Inflammatory macrophage treated with lipopolysaccharide for 4 hours (primary cell): ENCODE measurements around the gene TMEM255B.

Experiments used
- DNase-seq: peaks from one replicate; pipeline ENCODE4 v3.0.0-alpha.2; 2020

Gene TMEM255B

DNA sequence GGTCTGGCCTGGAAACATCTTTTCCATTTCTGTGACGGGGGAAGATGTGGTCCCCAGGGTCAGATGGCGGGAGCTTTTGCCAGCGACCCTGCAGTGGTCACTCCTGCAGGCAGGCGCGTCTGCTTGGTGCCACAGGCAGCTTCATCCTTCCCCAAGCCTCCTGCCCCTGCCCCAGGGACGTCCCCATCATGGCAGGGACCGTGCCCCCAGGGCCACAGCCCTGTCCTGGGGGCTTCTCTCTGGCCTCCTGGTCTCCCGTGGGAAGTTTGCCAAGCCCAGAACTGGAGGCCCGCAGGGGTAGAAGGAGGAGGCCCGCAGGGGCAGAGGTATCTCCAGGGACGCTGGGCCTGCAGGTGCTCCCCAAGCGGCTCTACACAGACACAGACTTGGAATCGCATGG is 47.5 kb downstream of the TMEM255B start:
- DNase-seq = no peak

DNA sequence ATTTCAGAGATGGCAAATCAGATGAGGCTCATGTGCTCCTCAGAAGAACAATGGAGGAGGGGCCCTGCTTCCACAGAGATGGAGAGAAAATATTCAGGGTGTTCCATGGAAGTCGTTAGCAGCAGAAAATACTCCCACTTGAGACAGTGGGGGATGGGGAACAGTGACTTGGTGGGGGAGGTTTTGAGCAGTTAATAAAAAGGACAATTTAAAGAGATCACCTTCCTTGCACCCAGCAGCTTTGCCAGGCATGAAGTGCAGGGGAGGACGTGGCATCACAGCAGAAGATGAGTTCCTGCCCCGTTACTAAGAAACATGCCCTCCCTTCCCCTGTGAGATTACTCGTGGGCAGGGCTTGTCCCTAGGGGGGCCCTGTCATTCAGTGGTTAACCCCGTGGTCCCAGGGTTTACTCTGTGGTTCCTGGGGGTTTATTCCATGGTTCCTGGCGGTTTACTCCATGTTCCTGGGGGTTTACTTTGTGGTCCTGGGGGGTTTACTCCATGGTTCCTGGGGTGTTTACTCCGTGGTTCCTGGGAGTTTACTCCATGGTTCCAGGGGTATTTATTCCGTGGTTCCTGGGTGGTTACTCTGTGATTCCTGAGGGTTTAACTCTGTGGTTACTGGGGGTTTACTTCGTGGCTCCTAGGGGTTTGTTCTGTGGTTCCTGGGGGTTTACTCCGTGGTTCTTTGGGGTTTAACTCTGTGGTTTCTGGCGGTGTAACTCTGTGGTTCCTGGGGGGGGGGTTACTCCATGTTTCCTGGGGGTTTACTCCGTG is 49.2 kb downstream of the TMEM255B start:
- no peak for DNase-seq

DNA sequence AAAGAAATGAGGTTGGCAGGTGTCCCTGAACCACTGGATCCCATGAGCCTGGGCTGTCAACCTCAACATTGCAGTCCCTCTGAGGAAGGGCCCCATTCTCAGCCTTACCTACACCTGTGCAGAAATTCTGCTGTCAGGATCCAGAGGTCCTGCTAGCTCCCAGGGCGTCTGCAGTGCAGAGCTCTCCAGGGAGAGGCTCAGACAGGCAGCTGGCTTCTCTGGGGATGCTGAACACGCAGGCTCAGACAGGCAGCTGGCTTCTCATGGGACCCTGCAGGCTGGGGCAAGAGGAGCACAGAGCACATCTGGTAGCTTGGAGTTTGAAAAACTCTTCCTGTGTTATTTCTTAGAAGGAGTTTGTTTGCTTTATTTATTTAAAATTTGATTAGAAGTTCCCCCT is 50.9 kb downstream of the TMEM255B start:
- no peak for DNase-seq

DNA sequence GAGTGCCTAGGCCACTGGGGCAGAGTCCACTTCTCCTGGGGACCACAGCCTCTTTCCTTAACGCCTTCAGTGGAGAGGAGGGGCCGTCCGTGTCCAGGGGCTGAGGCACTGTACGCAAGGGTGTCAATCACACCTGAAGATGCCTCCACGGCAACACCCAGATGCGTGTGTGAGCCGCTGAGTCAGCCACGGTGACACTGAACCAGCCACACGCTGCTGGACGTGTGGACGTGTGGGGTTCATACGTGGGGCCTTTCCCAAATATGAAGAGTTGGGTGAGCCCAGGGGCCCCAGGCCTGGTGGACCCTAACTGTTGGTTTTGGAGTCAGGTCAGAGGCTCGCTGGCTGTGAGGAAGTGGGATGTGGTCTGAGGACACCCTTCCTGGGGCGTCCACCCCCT is 51.6 kb downstream of the TMEM255B start:
- no peak for DNase-seq

DNA sequence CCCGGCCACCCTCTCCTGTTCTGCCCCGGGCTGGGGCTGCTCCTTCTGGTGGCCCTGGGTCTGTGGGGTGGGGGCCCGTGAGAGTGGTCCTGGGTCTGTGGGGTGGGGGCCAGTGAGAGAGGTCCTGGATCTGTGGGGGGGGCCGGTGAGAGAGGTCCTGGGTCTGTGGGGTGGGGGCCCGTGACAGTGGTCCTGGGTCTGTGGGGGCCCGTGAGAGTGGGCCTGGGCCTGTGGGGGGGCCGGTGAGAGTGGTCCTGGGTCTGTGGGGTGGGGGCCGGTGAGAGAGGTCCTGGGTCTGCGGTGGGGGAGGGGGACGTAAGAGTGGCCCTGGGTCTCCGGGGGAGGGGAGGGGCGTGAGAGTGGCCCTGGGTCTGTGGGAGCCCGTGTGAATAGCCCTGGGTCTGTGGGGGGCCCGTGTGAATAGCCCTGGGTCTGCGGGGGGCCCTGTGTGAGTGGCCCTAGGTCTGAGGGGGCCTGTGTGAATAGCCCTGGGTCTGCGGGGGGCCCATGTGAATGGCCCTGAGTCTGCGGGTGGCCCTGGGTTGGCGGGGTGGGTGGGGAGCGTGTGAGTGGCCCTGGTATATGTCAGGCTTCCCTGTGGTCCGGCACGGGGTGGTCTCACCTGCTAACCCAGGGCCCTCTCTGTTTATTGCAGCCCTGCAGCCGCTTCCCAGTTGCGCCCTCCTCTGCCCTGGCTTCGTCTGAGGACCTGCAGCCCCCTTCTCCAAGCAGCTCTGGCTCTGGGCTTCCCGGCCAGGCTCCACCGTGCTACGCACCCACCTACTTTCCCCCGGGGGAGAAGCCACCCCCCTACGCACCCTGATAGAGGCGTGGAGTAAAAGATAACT is 52.3 kb downstream of the TMEM255B start:
- no peak for DNase-seq

DNA sequence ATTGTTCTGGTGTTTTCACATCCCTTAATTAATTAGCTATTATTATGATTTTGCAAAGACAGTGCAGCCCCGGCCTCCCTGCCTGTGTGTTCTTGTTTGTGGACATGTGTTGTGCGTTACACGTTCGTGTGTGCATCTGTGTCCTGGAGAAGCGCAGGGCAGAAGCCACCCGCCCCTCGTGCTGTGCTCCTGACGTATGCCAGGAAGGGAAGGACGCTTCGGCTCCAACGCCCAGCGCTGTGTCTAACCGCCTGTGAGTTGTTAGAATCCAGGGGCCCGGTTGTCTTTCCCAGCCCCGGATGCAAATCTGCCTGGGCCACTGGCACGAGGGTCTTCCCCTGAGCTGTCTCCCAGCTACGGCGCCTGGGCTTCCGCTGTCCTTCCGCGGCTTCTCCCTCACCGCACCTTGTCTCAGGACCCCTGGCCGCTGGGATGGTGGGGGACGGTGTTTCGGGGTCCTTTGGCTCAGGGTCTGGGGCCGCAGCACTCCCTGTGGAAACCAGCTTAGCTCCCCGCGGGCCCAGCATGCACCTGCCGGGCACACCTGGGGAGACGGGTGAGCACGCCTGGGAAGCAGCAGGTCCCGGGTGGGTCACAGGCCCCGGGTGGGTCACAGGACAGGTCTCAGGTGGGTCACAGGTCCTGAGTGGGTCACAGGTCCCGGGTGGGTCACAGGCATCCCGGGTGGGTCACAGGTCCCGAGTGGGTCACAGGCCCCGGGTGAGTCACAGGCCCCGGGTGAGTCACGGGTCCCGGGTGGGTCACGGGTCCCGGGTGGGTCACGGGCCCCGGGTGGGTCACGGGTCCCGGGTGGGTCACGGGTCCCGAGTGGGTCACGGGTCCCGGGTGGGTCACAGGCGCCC is 53.4 kb downstream of the TMEM255B start:
- no peak for DNase-seq

DNA sequence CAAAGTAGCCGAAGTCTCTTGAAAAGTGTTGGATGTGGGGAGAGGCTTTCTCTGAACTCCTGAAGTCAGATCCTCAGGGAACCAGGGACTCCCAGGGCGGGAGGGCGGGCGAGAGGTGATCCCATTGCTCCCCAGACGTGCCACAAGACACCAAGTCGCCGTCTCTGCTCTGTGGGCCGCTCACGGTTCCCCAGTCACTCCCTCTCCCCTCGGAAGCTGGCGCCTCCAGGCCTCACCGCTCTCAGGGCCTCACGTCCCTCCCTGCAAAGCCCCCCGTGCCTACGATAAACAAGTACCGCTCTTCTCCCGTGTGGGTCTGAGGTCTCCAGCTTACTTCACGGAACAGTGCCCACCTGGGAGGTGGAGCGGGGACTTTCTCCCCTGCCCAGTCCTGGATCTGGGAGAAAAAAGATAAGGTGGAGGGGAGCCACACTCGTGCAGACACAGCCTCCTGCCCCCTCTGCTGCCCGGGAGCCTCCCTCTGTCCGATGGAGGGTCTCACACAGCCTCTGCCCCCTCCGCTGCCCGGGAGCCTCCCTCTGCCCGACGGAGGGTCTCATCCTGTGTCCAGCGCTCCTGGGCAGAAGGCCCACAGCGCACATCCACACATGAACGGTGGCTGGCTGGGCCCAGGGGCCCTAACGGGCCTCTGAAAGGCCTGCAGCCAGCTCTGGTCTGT is 54.2 kb downstream of the TMEM255B start:
- no peak for DNase-seq

DNA sequence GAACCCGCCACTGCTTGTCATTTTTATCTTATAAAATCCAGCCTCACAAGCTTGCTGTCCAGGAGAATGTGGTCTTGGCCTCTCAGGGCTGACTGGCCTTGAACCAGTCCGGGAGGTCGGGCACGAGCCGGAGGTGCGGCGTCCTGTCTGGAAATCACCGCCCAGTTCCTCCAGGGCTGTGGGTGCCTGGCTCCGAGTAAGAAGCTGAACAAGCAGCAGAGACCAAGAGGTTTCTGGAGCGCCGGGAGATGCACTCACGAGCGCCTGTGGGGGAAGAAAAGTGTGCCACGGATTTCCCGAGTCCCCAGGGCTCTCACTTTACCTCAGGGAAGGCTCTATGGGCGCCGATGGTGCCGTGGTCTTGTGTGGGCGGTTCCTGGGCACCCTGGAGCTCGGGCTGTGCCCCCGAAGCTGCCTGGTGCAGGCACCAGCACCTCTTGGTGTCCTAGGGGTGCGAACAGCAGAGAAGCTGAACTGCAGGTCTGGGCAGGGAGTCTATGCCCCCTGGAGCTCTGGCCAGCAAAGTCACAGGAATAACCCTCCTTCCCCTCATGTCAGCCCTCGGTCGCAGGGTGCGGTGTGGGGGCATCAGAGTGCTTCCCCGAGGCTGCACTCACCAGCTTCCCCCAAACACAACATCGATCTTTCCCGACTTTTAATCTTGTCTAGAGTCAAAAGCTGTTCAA is 54.9 kb downstream of the TMEM255B start:
- no peak for DNase-seq

DNA sequence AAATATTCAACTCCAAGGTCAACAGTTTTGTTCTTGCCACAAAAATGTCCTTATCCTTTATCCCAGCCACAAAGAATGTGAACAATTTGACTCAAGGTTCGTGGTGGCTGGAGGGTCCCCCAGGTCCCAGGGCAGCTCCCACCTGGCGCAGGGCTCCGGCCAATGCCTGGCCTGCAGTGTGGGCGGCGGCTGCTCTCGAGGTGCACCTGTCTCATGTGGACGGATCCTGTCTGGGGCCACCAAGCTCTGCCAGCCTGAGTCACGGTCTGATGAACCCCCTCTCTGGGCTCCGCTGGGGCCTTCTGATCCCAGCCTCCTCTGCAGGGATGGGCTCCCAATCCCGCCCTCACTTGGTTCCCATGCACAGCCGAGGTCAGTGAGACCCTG is 55.4 kb downstream of the TMEM255B start:
- no peak for DNase-seq

DNA sequence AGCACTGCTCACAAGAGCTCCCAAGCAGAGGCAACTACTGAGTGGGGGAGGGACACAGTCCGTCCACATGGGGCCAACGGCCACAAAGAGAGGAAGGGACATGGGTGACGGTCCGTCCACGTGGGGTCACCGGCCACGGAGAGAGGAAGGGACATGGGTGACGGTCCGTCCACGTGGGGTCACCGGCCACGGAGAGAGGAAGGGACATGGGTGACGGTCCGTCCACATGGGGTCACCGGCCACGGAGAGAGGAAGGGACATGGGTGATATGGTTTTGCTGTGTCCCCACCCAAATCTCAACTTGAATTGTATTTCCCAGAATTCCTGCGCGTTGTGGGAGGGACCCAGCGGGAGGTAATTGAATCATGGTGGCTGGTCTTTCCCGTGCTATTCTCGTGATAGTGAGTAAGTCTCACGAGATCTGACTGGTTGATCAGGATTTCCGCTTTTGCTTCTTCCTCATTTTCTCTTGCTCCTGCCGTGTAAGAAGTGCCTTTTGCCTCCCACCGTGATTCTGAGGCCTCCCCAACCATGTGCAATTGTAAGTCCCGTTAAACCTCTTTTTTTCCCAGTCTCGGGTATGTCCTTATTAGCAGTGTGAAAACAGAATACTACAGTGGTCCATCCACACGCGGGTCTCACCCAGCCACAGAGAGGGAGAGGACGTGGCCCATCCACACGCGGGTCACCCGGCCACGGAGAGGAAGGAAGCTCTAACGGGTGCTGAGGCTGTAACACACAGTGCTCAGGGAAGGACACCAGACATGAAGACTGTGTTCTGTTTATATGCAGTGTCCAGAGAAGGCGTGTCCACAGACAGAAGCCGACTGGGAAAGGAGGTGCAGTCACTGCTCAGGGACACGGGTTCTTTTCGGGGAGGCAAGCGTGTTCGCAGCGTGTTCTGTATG is 56.4 kb downstream of the TMEM255B start:
- DNase-seq = peak; percentile 82

DNA sequence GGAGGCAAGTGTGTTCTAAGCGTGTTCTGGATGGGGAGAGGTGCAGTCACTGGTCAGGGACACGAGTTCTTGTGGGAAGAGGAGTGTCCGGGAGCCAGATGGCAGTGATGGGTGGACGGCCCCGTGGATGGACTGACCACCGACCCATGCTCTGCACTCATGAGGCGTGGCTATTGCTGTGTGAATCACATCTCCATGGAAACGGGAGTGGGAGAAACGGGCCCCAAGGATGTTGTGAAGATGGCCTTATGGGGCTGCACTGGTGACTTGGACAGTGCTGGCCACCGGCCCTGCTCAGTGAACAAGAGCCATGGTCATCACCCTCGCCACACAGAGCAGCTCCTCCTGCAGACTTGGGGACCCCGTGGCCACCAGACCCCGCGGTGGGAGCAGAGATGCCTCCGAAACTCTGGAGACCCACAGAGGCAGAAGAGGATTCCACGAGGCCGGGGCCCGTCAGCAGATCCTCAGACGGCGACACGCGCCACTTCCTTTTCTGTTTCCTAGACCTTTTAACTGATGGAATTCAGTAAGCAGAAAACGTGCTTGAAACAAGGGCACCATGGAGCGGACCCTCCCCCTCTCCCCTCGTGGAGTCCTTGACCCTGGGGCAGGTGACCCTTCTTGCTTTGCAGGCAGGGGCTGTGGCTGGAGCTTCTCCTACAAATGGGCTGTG is 57.4 kb downstream of the TMEM255B start:
- DNase-seq = peak; percentile 4

DNA sequence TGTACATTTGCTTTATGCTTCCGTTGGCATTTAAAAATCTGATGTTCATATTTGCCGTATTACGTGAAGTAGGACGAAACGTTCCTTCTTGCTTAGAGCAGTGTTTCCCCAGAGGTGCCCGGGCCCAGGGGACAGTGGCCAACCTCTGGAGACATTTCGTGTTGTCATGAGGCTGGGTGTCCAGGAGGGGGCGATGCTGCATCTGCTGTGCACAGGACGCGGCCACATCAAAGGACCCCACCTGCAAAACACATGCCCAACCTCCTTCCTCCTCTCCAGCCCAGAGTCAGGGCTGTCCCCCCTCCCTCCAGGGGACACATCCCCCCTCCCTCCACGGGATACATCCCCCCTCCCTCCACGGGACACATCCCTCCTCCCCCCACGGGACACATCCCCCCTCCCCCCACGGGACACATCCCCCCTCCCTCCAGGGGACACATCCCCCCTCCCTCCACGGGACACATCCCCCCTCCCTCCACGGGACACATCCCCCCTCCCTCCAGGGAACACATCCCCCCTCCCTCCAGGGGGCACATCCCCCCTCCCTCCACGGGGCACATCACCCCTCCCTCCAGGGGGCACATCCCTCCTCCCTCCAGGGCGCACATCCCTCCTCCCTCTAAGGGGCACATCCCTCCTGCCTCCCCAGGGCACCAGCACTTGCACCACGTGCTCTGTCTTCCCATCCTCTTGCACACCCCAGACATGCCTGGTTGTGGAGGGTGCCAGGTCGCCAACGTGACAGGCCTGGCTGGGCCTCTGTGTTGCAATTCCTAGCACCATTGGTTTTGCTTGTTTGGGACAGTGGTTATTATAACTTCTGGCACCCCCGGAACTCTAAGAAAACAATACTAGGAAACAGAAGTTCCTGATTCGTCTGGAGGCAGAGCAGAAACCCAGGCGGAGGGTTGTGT is 58.2 kb downstream of the TMEM255B start:
- peak; percentile 21 for DNase-seq

DNA sequence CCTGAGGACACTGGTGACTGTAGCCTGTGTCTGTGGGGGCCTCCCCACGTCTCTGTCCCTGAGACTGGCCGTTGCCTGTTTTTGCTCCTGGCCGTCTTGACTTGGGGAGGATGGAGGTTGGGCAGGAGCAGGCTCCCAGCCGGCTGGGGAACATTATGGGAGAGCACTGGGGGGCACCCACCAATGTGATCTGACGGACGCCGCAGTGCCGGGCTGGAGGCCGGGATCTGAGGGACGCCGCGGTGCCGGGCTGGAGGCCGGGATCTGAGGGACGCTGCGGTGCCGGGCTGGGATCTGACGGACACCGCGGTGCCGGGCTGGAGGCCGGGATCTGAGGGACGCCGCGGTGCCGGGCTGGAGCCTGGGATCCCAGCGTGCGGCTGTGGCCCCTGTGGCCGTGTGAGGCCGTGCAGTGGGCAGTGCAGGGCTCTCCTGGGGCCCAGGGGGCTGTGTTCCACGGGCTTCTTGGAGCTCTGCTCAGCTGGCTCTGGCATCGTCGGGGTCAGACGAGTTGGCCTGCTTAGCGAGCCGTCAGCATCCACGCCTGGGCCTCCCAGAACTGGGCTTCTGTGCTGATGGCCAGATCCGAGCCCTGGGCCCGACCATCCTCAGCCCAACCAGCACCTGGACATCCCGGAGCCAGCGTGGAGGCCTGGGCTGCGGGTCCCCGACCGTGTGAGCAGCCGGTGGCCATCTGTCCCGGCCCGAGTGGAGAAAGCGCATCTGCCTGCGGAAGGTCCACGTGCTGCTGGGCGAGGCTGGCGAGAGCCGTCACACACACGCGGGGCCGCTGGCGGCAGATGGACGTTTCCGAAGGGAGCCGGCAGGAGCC is 59.0 kb downstream of the TMEM255B start:
- DNase-seq = no peak

DNA sequence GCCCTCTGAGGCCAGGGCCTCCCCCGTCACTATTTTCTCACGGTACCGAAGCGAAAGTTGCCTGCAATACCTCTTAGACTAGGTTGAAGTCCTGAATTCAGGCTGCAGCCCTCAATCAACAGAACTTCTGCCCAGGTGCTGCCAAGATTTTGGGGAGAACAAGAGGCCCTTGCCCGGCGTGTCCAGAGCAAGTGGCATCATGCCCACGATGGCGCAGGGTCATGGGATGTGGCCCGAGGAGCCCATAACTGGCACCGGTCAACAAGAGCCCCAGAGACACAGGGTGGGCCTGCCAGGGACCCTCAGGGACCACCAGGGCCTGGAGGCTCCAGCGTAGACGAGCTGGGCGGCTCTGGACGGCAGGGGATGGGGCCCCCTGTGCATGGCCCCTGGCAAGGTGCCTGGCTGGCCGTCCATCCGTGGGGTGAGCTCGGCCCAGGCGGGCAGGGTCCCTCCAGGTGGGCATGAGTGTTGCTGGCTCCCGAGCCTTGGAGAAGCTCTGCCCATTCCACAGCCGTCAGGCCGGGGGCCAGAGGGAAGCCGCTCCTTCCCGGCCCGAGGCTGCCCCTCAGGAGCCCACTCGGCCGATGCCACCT is 59.8 kb downstream of the TMEM255B start:
- DNase-seq = no peak

DNA sequence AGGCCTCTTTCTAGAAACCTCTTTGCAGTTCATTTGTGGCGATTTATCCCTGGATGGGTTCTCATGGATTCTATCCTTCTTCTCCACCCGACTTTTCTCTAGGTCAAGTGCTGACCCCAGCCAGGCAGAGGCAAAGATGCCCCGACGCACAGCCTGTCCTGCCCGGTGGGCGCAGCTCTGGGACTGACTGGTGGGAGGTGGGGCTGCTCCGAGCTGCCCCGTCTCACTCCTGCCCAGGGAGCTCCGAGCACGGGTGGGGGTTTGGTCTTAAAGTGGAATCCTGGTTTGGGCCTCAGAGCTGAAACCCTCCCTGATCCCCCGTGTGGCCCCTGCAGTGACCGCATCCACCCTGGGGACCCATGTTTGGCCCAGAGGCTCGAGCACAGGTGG is 60.3 kb downstream of the TMEM255B start:
- DNase-seq = no peak

DNA sequence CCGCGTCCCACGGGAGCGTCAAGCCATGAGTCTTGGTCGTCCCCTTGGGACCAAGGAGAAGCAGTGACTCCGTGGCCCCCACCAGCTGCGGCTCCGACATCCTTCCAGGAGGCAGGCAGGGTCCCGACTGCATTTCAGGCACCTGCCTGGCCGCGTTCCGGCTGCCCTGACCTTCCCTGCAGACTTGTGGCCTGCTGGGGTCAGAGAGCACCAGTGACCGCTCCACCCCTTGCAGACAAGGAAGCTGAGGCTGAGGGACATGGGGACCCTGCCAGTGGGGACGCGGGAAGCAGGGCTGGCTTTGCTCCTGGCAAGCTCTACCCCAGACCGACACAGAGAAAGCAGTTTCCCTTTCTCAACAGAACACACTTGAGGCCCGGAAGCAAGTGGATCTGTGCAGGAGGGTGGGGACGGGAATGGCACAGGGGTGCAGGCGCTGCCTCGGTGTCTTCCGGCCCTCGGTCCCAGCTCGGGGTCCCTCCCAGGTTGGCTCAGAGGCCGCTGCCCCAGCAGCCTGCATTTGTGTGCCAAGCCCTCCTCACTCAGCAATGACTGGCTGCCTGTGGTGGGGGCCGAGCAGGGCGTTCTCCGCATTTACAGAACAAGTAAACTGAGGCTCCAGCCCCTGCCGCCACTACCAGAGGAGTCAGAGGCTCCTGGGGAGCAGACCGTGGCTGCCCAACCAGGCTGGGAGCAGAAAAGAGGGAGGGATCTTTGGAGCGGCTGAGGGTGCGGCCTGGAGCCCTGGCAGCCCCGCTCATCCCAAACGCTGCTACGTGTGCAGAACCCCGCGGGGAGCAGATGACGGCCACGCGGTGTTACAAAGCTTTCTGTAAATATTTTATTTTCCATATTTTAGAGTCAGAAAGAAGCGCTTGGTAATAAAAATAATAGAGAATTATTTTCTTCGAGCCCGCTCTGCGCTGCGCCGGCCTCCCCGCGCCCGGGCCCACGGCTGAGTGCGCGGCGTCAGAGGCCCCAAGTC is 61.0 kb downstream of the TMEM255B start:
- DNase-seq = no peak
